ENCODE measurements around the gene SEZ6.

DNA sequence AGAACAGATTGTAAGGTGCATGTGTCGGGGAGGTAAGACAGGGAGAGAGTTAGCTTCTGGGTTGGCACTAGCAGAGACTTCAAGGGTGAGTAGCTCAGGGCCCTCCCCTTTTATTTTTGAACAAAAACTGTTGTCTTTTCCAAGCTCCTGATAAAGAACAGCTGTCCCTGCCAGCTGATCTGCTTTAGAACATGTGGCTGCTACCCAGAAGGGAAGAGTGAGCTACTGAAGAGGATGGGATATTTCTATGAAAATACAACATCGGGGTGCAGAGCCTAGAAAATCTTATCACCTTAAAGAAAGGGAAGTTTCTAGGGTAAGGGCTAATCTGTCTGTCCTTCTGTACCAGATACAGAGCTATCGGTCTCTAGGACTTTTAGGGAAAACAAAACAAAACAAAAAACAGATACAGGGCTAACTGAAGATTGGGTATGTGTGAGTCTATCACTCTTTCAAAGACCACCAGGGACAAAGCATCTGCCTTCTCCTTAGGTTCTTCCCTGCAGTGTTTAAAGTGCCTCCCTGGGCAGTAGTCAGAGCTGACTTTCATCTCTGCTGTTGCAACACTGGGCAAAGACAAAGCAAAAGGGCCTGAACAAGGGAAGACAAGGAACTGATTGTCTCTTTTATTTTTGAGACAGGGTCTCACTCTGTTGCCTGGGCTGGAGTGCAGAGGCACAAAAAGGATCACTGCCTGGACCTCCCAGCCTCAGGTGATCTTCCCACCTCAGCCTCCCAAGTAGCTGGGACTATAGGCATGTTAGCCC is 97.9 kb downstream of the SEZ6 start:
- no peak for TF ChIP-seq CTCF (IDR thresholded peaks at IDR 0.05; ENCODE audit: low read length)
- TF ChIP-seq EZH2 (optimal IDR thresholded peaks at IDR 0.05; ENCODE audit: low read depth, low read length): no peak
- TF ChIP-seq EZH2phosphoT487 (IDR thresholded peaks at IDR 0.05; ENCODE audit: low read length): no peak

All from MM.1S (cell line).